HEK293 (cell line): Measurements from ENCODE around the gene KIF9.

ENCODE experiments used
- CTCF ChIA-PET: fragments of 350-600 bp; formaldehyde crosslinking; extraction: SDS; loops from one replicate; lab custom pipeline; 2021; ENCODE audit warnings: antibody characterized with exemption; lab: Yijun Ruan, JAX
- POLR2A ChIA-PET: fragments of 300-600 bp; formaldehyde crosslinking; extraction: SDS; loops from one replicate; lab custom pipeline; 2020; ENCODE audit warnings: antibody characterized with exemption, inconsistent platforms; lab: Yijun Ruan, JAX
- H3K27ac ChIP-seq: fragments of 200-500 bp; sonication (Bioruptor generic); 2 replicates; pipeline ENCODE4 v1.5.1; 2014; ENCODE audit warnings: low read depth, low read length, control low read depth, inconsistent platforms; ENCODE audit errors: extremely low read depth
- H3K36me3 ChIP-seq, 2 experiments: fragments of 200-500 bp in 1 of 2; sonication (Bioruptor generic) in 1 of 2; 1 replicate in 1 of 2; 2 replicates in 1 of 2; pipeline ENCODE4 v1.5.1; 2014 to 2017; ENCODE audit warnings: inconsistent platforms in 2 of 2, low read length in 2 of 2; ENCODE audit not compliant: control insufficient read depth in 2 of 2, insufficient read depth in 1 of 2
- H3K4me1 ChIP-seq: fragments of 200-500 bp; sonication (Bioruptor generic); 2 replicates; pipeline ENCODE4 v1.5.1; 2014; ENCODE audit warnings: mild to moderate bottlenecking, low read length, inconsistent platforms; ENCODE audit not compliant: control insufficient read depth, insufficient read depth
- H3K4me3 ChIP-seq: 2 replicates; pipeline ENCODE4 v1.5.1; 2011; ENCODE audit warnings: low read depth, mild to moderate bottlenecking, control low read depth, low read length, moderate library complexity
- H3K9me3 ChIP-seq: fragments of 200-500 bp; sonication (Bioruptor generic); 2 replicates; pipeline ENCODE4 v1.5.1; 2014; ENCODE audit warnings: low read depth, low read length, inconsistent platforms; ENCODE audit not compliant: control insufficient read depth, insufficient read depth
- HOXA7 ChIP-seq: sonication (generic); formaldehyde crosslinking; IDR thresholded peaks from 2 replicates; pipeline ENCODE4 v1.8.1; 2022; ENCODE audit warnings: missing genetic modification reagents, borderline replicate concordance
- PRDM2 ChIP-seq: fragments of 450-650 bp; formaldehyde crosslinking; IDR thresholded peaks from 2 replicates; pipeline ENCODE4 v1.5.1; 2016; ENCODE audit warnings: missing biosample characterization, missing genetic modification characterization, borderline replicate concordance
- PRDM4 ChIP-seq: fragments of 450-650 bp; formaldehyde crosslinking; IDR thresholded peaks from 2 replicates; pipeline ENCODE4 v1.5.1; 2017; ENCODE audit warnings: missing biosample characterization, missing genetic modification characterization
- ZNF114 ChIP-seq: fragments of 450-650 bp; formaldehyde crosslinking; IDR thresholded peaks from 2 replicates; pipeline ENCODE4 v1.5.0; 2017; ENCODE audit warnings: missing biosample characterization, missing genetic modification characterization
- ZNF19 ChIP-seq: fragments of 450-650 bp; formaldehyde crosslinking; IDR thresholded peaks from 2 replicates; pipeline ENCODE4; 2016; ENCODE audit warnings: missing biosample characterization, missing genetic modification characterization, low read depth
- ZNF214 ChIP-seq: fragments of 450-650 bp; formaldehyde crosslinking; IDR thresholded peaks from 2 replicates; pipeline ENCODE4 v1.5.1; 2017; ENCODE audit warnings: missing biosample characterization, mild to moderate bottlenecking, missing genetic modification characterization, borderline replicate concordance
- ZNF76 ChIP-seq: fragments of 450-650 bp; formaldehyde crosslinking; IDR thresholded peaks from 2 replicates; pipeline ENCODE4; 2016; ENCODE audit warnings: low read depth, missing biosample characterization, missing genetic modification characterization, borderline replicate concordance
- ZSCAN18 ChIP-seq: fragments of 450-650 bp; formaldehyde crosslinking; IDR thresholded peaks from 2 replicates; pipeline ENCODE4 v1.5.1; 2016; ENCODE audit warnings: missing biosample characterization, missing genetic modification characterization

The KIF9 gene

GRCh38 chr3:47273564-47273963 is 9.0 kb downstream of the KIF9 start (continued):
- no peak for TF ChIP-seq PRDM2 (tag by site-specific recombination)

- Histone ChIP-seq H3K4me1 (no peaks in the 10 kb centered on the region), H3K9me3 (no peaks in the 10 kb centered on the region), H3K27ac (no peak overlapping the region), H3K4me3 (no peak overlapping the region), H3K36me3 (no peaks in the 10 kb centered on the region)
- POLR2A ChIA-PET = interaction anchor here (0.6 kb wide), 2 partner anchors 133 to 159 kb away, joined by 3 read pairs; no protein-coding TSS in a partner anchor
- CTCF ChIA-PET = interaction anchor here (0.7 to 1.1 kb wide), 3 partner anchors 11 to 71 kb away, joined by 3 to 6 read pairs (median 6); no protein-coding TSS in a partner anchor
- TF ChIP-seq ZNF76 (no peak), HOXA7 (CRISPR knock-in tag) (no peak), ZNF114 (tag by site-specific recombination) (no peak), ZSCAN18 (tag by site-specific recombination) (no peak), PRDM4 (no peak)
Observed at GRCh38 chr3:47270526-47270925, 12.1 kb downstream of the KIF9 start.

- Histone ChIP-seq H3K36me3 (no peaks in the 10 kb centered on the region), H3K9me3 (no peaks in the 10 kb centered on the region), H3K27ac (no peak overlapping the region), H3K4me1 (no peaks in the 10 kb centered on the region), H3K4me3 (no peak overlapping the region)
- TF ChIP-seq ZNF214 (0 out of 2 replicates have a peak, but pooled peaks have one; percentile 42), ZNF19 (tag by site-specific recombination) (no peak)
- ChIA-PET POLR2A (no interaction called here), CTCF (interaction anchor here (0.7 kb wide), 1 partner anchor 14 kb away, joined by 3 read pairs; no protein-coding TSS in a partner anchor)
Observed at GRCh38 chr3:47267490-47267824, 15.1 kb downstream of the KIF9 start.
